Sigmoid colon (tissue), 7 donors: ENCODE data around the gene CHURC1. TPM values are rescaled to one million over a fixed set of nuclear protein-coding genes. Genes with fewer than 3 reads are reported as not detected.

ENCODE experiments used
- DNase-seq: peaks from one replicate; pipeline ENCODE4 v3.0.0-alpha.2; 2019
- H3K27ac ChIP-seq, 4 donors: fragments of 200-600 bp; sonication (generic); one replicate each; pipeline ENCODE4 v1.5.1; 2016 to 2019; ENCODE audit warnings: mild to moderate bottlenecking in 1 of 4
- H3K27me3 ChIP-seq, 3 donors: fragments of 200-600 bp; sonication (generic); one replicate each; pipeline ENCODE4 v1.5.1; 2019; ENCODE audit warnings: mild to moderate bottlenecking in 1 of 3
- H3K36me3 ChIP-seq, 4 donors: fragments of 200-600 bp; sonication (generic); one replicate each; pipeline ENCODE4 v1.5.1; 2016 to 2019
- H3K4me1 ChIP-seq, 4 donors: fragments of 200-600 bp; sonication (generic); one replicate each; pipeline ENCODE4 v1.5.1; 2017 to 2019
- H3K4me3 ChIP-seq, 4 donors: fragments of 200-600 bp; sonication (generic); one replicate each; pipeline ENCODE4 v1.5.1; 2017 to 2019; ENCODE audit warnings: mild to moderate bottlenecking in 2 of 4, moderate library complexity in 1 of 4
- H3K9me3 ChIP-seq, 4 donors: fragments of 200-600 bp in 3 of 4; sonication (generic) in 3 of 4; one replicate each; pipeline versions ENCODE4 v1.5.1 to v1.6.1; 2013 to 2019
- CTCF ChIP-seq, 4 experiments: fragments of 450-650 bp in 3 of 4; fragments of 200-600 bp in 1 of 4; IDR thresholded peaks; one replicate each; pipeline ENCODE4 v1.5.1; 2016 to 2019; ENCODE audit warnings: antibody characterized with exemption in 4 of 4, mild to moderate bottlenecking in 3 of 4, moderate library complexity in 2 of 4
- EP300 ChIP-seq, 4 donors: sonication (generic); formaldehyde crosslinking; IDR thresholded peaks; one replicate each; pipeline ENCODE4 v1.6.1; 2017; ENCODE audit warnings: antibody characterized with exemption in 4 of 4
- POLR2A ChIP-seq, 2 donors: fragments of 450-650 bp; IDR thresholded peaks; one replicate each; pipeline ENCODE4 v1.6.1; 2016; ENCODE audit warnings: antibody characterized with exemption in 2 of 2, mild to moderate bottlenecking in 2 of 2, moderate library complexity in 2 of 2
- POLR2AphosphoS5 ChIP-seq, 4 donors: sonication (generic); formaldehyde crosslinking; IDR thresholded peaks; one replicate each; pipeline ENCODE4 v1.6.1; 2017; ENCODE audit warnings: antibody characterized with exemption in 4 of 4
- WGBS, 2 donors: extraction: QIAGEN DNeasy Blood & Tissue Kit; methylation state at CpG; one replicate each; pipeline ENCODE4 v1.1.7; 2013; 5-methylcytosine and 5-hydroxymethylcytosine counted together
- intact Hi-C: fragments of 100-400 bp; cut with DNase I; formaldehyde crosslinking; loops from one replicate; pipeline ENCODE4 v1.15.1; 2023
- polyA plus RNA-seq, 3 donors: library from polyadenylated mRNA; stranded (reverse); fragments of 200-250 nt; gene quantifications; one replicate each; pipeline ENCODE4 v1.2.3, GENCODE V29; 2013
- total RNA-seq, 4 donors: library from RNA; depleted of rRNA; stranded (reverse); fragments of >200 nt; gene quantifications; one replicate each; pipeline ENCODE4 v1.1.0, GENCODE V29; 2016
- donor health status: healthy with polysubstance abuse.
- donor health status: Bipolar disorder and iron deficiency.
- donor health status: healthy.

CHURC1 gene
- total and polyA plus RNA-seq, 7 donors, result 41.8 to 161 (median 110) TPM

- Histone ChIP-seq H3K27me3 (no peaks in the 10 kb centered on the region), H3K4me3 (no peak overlapping the region), H3K27ac (no peak overlapping the region), H3K36me3 (no peaks in the 10 kb centered on the region), H3K9me3 (no peaks in the 10 kb centered on the region), H3K4me1 (no peaks in the 10 kb centered on the region)
- no peak for DNase-seq
- intact Hi-C loops, result no loop called here
- 70 to 82% methylated on average over 1 of the region's 1 CpG for WGBS, 2 donors
- TF ChIP-seq POLR2AphosphoS5 (IDR thresholded peaks at IDR 0.05) (no peak), CTCF (IDR thresholded peaks at IDR 0.05) (no peak), POLR2A (IDR thresholded peaks at IDR 0.05) (no peak), EP300 (IDR thresholded peaks at IDR 0.05) (no peak)
These were observed 49.4 kb downstream of the CHURC1 start for GRCh38 chr14:64963611-64964010.

GRCh38 chr14:64965356-64966000 lies 51.2 kb downstream of the CHURC1 start:
- Histone ChIP-seq H3K27me3 (no peaks in the 10 kb centered on the region), H3K4me3 (no peak overlapping the region), H3K36me3 (no peaks in the 10 kb centered on the region), H3K9me3 (no peaks in the 10 kb centered on the region), H3K27ac (no peak overlapping the region), H3K4me1 (no peaks in the 10 kb centered on the region)
- DNase-seq, result no peak
- TF ChIP-seq CTCF (IDR thresholded peaks at IDR 0.05) (no peak), POLR2AphosphoS5 (IDR thresholded peaks at IDR 0.05) (no peak), POLR2A (IDR thresholded peaks at IDR 0.05) (no peak), EP300 (IDR thresholded peaks at IDR 0.05) (no peak)
- intact Hi-C loops, result no loop called here
- WGBS, 2 donors, result 92 to 94% methylated on average over 15 of the region's 15 CpGs

GRCh38 chr14:64966976-64967375 lies 52.7 kb downstream of the CHURC1 start:
- intact Hi-C loops, result no loop called here

GRCh38 chr14:64968167-64968566 lies 53.9 kb downstream of the CHURC1 start:
- Histone ChIP-seq H3K4me3 (no peak overlapping the region), H3K4me1 (peaks cover 0 to 18% (median 14%) of the 10 kb centered on the region in 4 donors), H3K27me3 (no peaks in the 10 kb centered on the region), H3K36me3 (no peaks in the 10 kb centered on the region), H3K9me3 (no peaks in the 10 kb centered on the region), H3K27ac (no peak overlapping the region)
- TF ChIP-seq POLR2A (IDR thresholded peaks at IDR 0.05) (no peak), POLR2AphosphoS5 (IDR thresholded peaks at IDR 0.05) (no peak), EP300 (IDR thresholded peaks at IDR 0.05) (no peak), CTCF (IDR thresholded peaks at IDR 0.05) (no peak)
- intact Hi-C loops, result no loop called here
- WGBS, 2 donors, result 93 to 96% methylated on average over 7 of the region's 7 CpGs
- no peak for DNase-seq

More at GRCh38 chr14:64966976-64967375, 52.7 kb downstream of the CHURC1 start:
- peaks cover 0 to 12% (median 11%) of the 10 kb centered on the region in 4 donors for H3K4me1 ChIP-seq
- no peaks in the 10 kb centered on the region for H3K36me3 ChIP-seq
- no peaks in the 10 kb centered on the region for H3K27me3 ChIP-seq
- no peak for DNase-seq
- H3K9me3 ChIP-seq, result no peaks in the 10 kb centered on the region
- WGBS, 2 donors, result 86 to 92% methylated on average over 2 of the region's 2 CpGs
- TF ChIP-seq POLR2A (IDR thresholded peaks at IDR 0.05) (no peak), CTCF (IDR thresholded peaks at IDR 0.05) (no peak), POLR2AphosphoS5 (IDR thresholded peaks at IDR 0.05) (no peak), EP300 (IDR thresholded peaks at IDR 0.05) (no peak)
- H3K27ac ChIP-seq, result no peak overlapping the region
- H3K4me3 ChIP-seq, result no peak overlapping the region

- Histone ChIP-seq H3K36me3 (no peaks in the 10 kb centered on the region), H3K9me3 (no peaks in the 10 kb centered on the region), H3K27me3 (no peaks in the 10 kb centered on the region), H3K4me3 (no peak overlapping the region), H3K4me1 (peaks cover 0 to 18% (median 14%) of the 10 kb centered on the region in 4 donors), H3K27ac (no peak overlapping the region)
- intact Hi-C loops, result no loop called here
- no peak for TF ChIP-seq EP300 (IDR thresholded peaks at IDR 0.05)
- TF ChIP-seq POLR2AphosphoS5 (IDR thresholded peaks at IDR 0.05), result no peak
- WGBS, 2 donors, result 79 to 81% methylated on average over 6 of the region's 6 CpGs
- no peak for DNase-seq
These were observed 54.4 kb downstream of the CHURC1 start for GRCh38 chr14:64968651-64969050.
